ENCODE results near the gene PCDHGA6.
A peak's percentile ranks its signal among the peaks of the same experiment; 100 is the strongest.
"Not testable (repeated sequence)": the region's sequence is repeated elsewhere in the genome, so short reads cannot be mapped to it uniquely, and the experiment has no call there.

The PCDHGA6 gene

GRCh38 chr5:141359790-141360426, 13.8 kb upstream of the PCDHGA6 start, which contains the start of gene PCDHGB2:
PCDHGB2 (plus strand) TSS chr5:141359994; CDS start chr5:141360136, 142 bp downstream.
- peak; percentile 31 for DNase-seq (ENCODE audit: low read depth)

DNA sequence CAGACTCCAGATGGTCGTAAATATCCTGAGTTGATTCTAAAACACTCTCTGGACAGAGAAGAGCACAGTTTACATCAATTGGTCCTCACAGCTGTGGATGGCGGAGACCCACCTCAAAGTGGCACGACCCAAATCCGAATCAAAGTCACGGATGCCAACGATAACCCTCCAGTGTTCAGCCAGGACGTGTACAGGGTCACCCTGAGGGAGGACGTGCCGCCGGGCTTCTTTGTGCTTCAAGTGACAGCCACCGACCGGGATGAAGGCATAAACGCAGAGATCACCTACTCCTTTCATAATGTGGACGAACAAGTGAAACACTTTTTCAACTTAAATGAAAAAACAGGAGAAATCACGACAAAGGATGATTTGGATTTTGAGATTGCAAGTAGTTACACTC, 13.0 kb upstream of the PCDHGA6 start:
- DNase-seq (ENCODE audit: low read depth), result no peak

- no peak for DNase-seq (ENCODE audit: low read depth)
These were observed 11.0 kb upstream of the PCDHGA6 start for GRCh38 chr5:141362719-141363118.

DNA sequence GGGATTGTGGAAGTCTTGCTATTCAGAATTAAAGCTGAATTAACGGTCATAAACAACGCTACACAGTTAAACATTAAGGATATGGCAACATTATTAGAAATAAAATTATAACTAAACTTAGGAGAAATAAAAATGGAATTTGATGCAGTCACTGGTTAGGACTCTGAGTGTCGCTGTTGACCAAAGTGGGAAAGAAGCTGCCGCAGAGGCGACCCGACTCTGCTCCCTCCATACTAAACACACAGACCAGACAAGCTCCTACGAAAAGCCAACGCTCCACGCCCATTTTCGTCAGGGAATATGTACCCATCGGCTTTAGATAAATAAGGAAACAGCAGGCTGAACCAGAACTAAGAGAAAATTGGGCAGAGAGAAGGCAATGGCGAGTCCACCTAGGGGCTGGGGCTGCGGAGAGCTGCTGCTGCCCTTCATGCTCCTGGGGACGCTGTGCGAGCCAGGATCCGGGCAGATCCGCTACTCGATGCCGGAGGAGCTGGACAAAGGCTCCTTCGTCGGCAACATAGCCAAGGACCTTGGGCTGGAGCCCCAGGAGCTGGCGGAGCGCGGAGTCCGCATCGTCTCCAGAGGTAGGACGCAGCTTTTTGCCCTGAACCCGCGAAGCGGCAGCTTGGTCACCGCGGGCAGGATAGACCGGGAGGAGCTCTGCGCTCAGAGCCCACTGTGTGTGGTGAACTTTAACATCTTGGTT, 9.6 kb upstream of the PCDHGA6 start, which contains the start of gene PCDHGA5:
Gene PCDHGA5, plus strand, starts transcription at position 211 of the 709 bp plus-strand sequence. Its CDS starts 169 bp downstream, at position 380.
- no peak for DNase-seq (ENCODE audit: low read depth)

- no peak for DNase-seq (ENCODE audit: low read depth)
These were observed 7.4 kb upstream of the PCDHGA6 start for GRCh38 chr5:141366016-141366896.

DNA sequence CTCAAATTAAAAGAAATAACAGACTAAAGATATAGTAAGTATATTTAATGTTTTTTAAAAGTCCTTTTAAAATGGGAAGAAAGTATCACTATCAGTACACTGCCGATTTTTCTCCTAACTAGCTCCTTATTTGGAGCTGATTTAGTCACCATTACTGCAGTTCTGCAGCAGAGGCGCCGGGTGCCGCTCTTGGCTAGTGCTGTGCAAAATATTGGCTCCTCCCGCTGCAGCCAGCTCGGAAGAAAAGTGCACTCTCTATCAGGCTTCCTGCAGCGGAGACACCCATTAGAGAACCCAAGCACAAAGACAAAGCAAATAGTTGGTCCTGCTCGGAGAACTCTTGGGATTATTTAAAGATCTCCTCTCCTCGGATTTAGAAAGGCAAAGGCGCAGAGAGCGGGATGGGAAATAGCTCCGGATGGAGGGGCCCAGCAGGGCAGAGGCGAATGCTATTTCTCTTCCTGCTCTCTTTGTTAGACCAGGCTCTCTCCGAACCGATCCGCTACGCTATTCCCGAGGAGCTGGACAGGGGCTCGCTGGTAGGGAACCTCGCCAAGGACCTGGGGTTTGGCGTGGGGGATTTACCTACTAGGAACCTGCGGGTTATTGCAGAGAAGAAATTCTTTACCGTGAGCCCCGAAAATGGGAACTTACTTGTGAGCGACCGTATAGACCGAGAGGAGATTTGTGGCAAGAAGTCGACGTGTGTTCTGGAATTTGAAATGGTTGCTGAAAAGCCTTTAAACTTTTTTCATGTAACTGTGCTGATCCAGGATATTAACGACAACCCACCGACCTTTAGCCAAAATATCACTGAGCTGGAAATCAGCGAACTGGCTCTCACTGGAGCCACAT, 3.5 kb upstream of the PCDHGA6 start, which contains the start of gene PCDHGB3:
Gene PCDHGB3, plus strand, starts transcription at position 249 of the 855 bp plus-strand sequence. Its CDS starts 153 bp downstream, at position 402.
- peak; percentile 70 for DNase-seq (ENCODE audit: low read depth)

DNA sequence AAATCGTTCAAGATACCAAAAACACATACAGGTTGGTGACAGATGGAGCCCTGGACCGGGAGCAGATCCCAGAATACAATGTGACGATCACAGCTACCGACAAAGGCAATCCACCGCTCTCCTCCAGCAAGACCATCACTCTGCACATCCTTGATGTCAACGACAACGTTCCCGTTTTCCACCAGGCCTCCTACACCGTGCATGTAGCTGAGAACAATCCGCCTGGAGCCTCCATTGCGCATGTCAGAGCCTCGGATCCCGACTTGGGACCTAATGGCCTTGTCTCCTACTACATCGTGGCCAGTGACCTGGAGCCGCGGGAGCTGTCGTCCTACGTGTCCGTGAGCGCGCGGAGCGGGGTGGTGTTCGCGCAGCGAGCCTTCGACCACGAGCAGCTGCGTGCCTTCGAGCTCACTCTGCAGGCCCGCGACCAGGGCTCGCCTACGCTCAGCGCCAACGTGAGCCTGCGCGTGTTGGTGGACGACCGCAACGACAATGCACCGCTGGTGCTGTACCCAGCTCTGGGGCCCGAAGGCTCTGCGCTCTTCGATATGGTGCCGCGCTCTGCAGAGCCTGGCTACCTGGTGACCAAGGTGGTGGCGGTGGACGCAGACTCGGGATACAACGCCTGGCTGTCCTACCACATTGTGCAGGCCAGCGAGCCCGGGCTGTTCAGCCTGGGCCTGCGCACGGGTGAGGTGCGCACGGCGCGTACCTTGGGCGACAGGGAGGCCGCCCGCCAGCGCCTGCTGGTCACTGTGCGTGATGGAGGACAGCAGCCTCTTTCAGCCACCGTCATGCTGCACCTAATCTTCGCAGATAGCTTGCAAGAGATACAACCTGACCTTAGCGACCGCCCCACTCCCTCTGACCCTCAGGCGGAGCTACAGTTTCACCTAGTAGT, 1.9 kb upstream of the PCDHGA6 start:
- no peak for DNase-seq (ENCODE audit: low read depth)

DNA sequence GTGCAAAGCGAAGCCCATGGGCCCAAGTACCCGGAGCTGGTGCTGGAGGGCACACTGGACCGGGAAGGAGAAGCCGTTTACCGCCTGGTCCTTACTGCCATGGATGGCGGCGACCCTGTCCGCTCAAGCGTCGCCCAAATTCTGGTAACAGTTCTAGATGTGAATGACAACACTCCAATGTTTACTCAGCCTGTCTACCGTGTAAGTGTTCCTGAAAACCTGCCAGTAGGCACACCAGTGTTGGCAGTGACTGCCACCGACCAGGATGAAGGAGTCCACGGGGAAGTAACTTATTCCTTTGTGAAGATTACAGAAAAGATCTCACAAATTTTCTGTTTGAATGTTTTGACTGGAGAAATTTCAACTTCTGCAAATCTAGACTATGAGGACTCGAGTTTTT, 936 bp downstream of the PCDHGA6 start:
- no peak for DNase-seq (ENCODE audit: low read depth)

DNA sequence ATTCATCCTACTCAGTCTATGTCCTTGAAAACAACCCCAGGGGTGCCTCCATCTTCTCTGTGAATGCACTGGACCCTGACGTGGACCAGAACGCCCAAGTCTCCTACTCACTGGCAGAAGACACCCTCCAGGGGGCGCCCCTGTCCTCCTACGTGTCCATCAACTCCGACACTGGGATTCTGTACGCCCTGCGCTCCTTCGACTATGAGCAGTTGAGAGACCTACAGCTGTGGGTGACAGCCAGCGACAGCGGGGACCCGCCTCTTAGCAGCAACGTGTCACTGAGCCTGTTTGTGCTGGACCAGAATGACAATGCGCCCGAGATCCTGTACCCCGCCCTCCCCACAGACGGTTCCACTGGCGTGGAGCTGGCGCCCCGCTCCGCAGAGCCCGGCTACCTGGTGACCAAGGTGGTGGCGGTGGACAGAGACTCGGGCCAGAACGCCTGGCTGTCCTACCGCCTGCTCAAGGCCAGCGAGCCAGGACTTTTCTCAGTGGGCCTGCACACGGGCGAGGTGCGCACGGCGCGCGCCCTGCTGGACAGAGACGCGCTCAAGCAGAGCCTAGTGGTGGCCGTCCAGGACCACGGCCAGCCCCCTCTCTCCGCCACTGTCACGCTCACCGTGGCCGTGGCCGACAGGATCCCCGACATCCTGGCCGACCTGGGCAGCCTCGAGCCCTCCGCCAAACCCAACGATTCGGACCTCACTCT, 1.9 kb downstream of the PCDHGA6 start:
- DNase-seq (ENCODE audit: low read depth), result not testable (repeated sequence)

DNA sequence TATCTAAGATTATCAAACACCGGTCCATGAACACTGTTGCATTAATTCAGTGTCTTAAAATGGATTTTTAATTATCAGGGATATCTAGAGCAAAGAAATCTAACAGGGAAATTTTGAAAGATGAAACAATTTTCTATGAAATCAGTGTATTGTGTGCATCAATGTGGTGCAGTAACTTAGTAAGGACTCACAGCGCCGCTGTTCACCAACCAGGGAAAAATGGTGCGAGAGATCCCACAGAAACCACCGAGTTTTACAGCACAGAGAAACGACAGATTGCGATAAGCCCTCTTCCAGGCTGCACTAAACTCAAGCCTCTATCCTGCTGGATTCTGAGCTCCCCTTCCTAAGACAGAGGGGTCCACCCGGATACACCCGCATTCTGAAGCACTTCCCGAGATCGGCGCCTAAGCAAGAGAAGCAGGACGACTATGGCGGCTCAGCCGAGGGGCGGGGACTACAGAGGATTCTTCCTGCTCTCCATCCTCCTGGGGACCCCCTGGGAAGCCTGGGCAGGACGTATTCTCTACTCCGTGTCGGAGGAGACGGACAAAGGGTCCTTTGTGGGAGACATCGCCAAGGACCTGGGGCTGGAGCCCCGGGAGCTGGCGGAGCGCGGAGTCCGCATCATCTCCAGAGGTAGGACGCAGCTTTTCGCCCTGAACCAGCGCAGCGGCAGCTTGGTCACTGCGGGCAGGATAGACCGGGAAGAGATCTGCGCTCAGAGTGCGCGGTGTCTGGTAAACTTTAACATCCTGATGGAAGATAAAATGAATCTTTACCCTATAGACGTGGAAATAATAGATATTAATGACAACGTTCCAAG, 9.0 kb downstream of the PCDHGA6 start, which contains the start of gene PCDHGA7:
Gene PCDHGA7, plus strand, starts transcription at position 274 of the 826 bp plus-strand sequence. Its CDS starts 158 bp downstream, at position 432.
- DNase-seq (ENCODE audit: low read depth), result peak; percentile 37

DNA sequence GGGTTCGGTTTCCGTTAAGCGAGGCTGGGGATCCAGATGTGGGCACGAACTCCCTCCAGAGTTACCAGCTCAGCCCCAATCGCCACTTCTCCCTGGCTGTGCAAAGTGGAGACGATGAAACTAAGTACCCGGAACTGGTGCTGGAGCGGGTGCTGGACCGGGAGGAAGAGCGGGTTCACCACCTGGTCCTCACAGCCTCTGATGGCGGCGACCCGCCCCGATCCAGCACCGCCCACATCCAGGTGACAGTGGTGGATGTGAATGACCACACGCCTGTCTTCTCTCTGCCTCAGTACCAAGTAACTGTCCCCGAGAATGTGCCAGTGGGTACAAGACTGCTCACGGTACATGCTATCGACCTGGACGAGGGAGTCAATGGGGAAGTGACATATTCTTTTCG, 9.7 kb downstream of the PCDHGA6 start:
- no peak for DNase-seq (ENCODE audit: low read depth)

DNA sequence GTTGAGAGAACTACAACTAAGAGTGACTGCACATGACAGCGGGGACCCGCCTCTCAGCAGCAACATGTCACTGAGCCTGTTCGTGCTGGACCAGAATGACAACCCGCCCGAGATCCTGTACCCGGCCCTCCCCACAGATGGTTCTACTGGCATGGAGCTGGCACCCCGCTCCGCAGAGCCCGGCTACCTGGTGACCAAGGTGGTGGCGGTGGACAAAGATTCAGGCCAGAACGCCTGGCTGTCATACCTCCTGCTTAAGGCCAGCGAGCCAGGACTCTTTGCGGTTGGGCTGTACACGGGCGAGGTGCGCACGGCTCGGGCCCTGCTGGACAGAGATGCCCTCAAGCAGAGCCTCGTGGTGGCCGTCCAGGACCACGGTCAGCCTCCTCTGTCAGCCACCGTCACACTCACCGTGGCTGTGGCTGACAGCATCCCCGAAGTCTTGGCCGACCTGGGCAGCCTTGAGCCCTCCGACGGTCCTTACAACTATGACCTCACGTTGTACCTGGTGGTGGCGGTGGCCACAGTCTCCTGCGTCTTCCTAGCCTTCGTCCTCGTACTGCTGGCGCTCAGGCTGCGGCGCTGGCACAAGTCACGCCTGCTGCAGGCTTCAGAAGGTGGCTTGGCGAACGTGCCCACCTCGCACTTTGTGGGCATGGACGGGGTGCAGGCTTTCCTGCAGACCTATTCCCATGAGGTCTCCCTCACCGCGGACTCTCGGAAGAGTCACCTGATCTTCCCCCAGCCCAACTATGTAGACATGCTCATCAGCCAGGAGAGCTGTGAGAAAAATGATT, 11.0 kb downstream of the PCDHGA6 start:
- no peak for DNase-seq (ENCODE audit: low read depth)

- DNase-seq (ENCODE audit: low read depth), result not testable (repeated sequence)
These were observed 14.0 kb downstream of the PCDHGA6 start, which contains the start of gene PCDHGB4 for GRCh38 chr5:141387557-141388311. PCDHGB4 (plus strand) TSS chr5:141387698; CDS start chr5:141387885, 187 bp downstream.

GRCh38 chr5:141388661-141389060, 15.0 kb downstream of the PCDHGA6 start:
- no peak for DNase-seq (ENCODE audit: low read depth)

DNA sequence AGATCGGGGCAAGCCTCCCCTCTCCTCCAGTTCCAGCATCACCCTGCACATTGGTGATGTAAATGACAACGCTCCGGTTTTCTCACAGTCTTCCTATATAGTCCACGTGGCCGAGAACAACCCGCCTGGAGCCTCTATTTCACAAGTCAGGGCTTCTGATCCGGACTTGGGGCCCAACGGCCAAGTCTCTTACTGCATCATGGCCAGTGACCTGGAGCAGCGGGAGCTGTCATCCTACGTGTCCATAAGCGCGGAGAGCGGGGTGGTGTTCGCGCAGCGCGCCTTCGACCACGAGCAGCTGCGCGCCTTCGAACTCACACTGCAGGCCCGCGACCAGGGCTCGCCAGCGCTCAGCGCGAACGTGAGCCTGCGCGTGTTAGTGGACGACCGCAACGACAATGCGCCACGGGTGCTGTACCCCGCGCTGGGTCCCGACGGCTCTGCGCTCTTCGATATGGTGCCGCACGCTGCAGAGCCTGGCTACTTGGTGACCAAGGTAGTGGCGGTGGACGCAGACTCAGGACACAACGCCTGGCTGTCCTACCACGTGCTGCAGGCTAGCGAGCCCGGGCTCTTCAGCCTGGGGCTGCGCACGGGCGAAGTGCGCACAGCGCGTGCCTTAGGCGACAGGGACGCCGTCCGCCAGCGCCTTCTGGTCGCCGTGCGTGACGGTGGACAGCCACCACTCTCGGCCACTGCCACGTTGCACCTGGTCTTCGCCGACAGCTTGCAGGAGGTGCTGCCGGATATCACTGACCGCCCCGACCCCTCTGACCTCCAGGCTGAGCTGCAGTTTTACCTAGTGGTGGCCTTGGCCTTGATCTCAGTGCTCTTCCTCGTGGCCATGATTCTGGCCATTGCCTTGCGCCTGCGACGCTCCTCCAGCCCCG, 15.7 kb downstream of the PCDHGA6 start:
- DNase-seq (ENCODE audit: low read depth), result no peak
